GM21447 (cell line): Measurements from ENCODE around the gene AHDC1.

Experiments
- ATAC-seq: cut with Tn5 transposase; IDR thresholded peaks from one replicate; pipeline ENCODE4 v1.9.1; 2021; ENCODE audit not compliant: unreplicated experiment

AHDC1 gene

GRCh38 chr1:27614625-27615344 is 10.8 kb upstream of the AHDC1 start:
- ATAC-seq = no peak

DNA sequence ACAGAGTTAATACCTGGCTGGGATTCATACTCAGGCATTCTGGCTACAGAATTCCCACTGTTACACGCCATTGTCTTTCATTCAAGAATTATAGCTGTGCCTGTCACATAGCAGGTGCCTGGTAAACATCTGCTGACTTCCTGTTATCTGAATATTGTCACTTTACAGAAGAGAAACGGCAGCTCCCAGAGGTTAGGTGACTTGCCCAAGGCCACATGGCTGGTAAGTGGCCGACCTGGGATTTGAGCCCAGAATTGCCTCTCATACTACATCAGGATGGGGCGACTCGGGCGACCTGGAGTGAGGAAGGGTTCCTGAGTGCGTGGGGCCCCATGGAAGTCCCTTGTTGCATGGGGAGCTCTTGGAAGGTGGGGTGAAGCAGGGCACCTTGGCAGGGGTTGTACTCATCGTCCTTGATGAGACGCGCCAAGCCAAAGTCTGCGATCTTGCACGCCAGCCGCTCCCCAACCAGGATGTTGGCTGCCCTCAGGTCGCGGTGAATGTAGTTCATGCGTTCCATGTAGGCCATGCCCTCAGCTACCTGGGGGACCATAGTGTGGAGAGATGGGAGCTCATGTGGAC is 10.2 kb upstream of the AHDC1 start:
- no peak for ATAC-seq

GRCh38 chr1:27612718-27613117 is 8.8 kb upstream of the AHDC1 start:
- ATAC-seq = no peak

DNA sequence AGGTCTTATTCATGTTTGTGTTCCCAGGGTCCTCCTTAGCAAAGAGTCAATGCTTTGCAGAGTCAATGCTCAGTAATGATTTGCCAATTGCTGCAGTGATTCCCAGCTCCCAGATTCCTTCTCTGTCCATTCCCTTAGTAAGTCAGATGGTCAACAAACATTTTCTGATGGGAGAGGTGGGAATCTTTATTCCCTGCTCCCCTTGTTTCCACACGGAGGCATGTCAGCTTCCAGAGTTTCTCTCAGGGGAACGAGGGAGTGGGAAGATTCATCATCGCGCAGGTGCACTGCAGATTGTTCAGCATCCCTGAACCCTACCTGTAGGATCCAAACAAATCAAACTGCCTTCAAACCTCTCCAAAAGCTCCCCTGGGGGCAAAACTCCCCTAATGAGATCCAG is 7.5 kb upstream of the AHDC1 start:
- no peak for ATAC-seq

GRCh38 chr1:27609618-27610240 is 5.8 kb upstream of the AHDC1 start:
- ATAC-seq = no peak

DNA sequence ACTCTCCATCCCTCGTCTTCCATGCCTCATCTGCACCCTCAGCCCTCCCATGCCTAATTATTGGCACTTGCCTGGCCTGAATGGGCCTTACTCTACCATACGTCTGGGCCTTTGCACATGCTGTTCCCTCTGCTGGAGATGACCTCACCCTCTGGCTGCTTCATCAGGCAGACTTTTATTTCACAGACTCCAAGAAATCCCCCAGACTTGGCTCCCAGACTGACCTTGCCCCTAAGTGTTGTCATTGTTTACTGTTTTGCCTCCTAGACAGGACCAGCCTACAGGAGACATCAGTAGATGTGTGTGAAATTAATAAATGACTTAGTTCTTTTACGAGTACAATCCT is 5.2 kb upstream of the AHDC1 start:
- ATAC-seq = no peak

DNA sequence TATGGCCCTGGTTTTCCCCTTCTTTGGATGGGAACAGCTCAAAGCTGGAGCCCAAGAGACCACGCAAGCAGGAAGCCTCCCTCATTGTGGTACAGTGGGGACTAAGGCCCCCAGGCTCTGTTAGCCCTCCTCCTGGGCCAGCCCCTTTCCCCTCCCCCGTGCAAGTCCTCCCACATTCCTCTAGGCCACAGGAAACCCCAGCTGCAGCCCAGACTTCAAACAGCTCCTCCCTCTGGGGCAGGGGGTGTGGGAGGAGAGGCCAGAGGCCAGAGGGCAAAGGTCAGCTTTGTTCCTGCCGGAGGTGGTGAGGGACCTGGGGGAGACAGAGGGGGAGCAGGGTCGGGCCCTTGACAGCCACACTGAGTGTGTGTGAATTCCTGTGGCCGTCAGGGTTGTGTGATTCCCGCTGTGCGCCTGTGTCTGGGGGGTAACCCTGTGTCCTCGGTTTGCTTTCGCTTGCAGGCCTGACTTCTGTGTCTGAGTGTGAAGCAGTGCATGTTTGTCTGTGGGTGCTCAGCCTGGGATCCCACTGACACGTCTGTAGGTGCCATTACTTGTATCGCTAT is 3.4 kb upstream of the AHDC1 start:
- ATAC-seq = no peak

DNA sequence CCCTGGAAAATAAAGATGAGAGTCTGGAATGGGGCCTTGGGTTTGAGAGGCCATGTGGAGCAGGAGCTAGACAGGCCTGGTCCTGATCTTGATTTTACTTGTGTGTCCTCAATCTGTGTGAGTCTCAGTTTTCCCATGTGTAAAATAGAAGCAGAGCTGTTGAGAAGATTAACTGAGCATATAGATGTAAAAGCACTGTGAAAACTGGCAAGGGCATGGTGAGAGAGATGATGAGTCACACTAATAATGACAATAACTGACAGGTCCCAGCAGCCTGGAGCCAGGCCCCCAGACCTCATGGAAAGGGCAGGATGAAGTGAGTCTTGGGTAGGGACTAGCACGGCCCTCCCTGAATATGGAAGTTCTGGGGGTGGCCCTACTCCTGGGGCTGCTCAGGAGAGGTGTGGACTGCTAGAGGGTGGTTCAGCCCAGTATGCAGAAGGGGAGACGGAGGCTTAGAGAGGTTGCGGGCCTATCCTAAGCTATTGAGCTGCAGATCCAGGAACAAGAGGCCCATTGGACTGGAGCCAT is 2.8 kb upstream of the AHDC1 start:
- no peak for ATAC-seq

DNA sequence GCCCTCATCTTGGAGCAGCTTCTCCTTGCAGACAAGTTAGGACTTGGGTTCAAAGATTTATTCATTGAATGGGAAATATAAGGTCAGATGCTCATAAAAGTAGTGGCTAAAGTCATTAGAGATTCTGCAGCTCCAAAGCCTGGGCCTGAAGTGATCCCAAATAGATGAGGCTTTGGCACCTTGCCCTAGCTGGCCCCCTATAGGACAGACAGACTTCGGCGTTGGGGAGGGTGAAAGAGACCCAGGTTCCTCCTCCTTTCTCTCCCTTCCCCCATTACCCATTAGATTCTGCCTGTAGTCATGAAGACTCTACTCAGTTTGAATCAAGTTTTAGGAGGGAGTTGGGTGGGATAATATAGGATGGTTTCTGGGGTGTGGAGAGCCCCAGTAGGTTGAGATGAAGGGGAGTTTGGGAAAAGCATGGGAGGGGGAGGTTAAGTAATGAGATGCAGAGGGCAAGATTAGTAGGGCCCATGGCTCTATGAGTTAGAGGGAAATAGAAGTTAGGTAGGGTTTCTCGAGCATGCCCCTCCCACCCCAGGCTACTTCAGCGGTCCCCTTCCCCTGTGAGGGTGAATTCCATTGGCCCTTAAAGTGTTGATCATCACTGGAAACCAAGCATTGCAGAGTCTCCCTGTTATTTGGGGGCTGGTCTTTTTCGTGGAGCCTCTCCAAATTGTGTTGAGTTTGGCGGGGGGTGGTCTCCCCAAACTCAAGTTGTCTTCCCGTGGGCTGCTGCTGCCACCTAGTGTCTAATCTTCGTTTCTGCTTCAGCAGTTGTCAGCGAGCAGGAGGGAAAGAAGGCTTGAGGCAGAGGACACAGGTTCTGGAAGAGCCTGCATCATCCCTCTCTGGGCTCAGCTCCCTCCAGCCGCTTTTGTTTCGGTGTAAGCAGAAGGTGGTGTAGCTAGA is 2.1 kb upstream of the AHDC1 start:
- ATAC-seq = no peak

DNA sequence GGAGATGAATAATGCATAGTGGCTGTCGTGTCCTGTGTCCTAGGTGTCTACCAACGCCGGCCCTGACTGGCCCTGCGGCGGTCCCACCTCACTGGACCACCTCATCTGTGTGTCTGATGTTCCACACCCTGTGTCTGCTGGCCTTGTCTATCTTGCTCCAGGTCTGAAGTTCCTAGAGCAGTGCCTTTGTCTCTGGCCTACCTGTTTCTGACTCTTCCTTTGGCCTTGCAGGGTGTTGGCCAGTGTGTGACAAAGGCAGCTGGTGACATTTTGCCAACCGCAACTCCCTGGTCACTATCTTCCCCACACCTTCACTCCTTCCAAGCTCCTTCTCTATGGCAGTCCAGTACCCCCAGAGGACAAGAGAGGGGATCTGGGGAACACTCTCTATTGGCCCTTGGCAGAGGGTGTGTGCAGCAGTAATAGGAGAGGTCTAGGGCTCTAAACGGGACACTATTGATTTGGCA is 1.4 kb upstream of the AHDC1 start:
- no peak for ATAC-seq

- ATAC-seq = no peak
Measured at GRCh38 chr1:27604579-27605299, 795 bp upstream of the AHDC1 start.

GRCh38 chr1:27603309-27603680 is 649 bp downstream of the AHDC1 start:
- no peak for ATAC-seq

DNA sequence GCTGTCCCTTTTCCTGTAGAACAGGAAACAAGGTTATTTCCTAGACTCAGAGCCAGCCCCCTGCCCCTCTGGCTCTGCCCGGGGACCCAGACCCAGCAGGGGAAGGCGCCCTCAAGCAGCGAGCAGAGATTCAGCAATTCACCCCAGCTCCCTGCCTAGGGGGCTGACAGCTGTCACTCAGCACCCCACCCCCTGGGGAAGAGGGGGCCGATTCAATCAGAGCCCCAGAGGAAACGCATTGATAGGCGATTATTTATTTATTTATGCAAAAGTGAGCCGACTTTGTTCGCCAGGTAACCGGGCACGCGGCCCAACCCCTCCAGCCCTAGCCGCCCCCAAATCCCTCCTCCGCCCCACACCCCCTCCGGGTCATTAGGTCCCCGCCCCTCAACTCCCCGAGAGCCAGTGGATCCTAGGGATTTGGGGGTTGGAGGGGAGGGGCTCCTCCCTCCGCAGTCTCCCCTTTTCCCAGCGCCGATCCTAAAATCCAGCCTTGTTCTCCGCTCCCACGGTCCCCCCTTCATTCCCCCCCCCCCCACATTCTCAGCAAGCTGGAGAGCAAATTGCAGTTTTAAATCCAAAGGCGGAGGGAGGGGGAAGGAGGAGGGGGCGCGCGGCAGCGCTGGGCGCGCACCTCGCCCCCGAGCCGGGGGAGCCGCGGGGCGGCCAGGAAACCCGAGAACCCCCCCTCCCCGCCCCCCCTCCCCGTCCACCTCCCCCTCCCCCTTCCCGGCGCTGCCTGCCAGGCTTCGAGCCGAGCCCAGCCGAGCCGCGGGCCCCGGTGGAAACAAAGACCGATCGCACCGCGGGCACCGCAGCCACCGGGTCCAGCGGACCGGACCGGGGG is 1.3 kb downstream of the AHDC1 start:
- ATAC-seq = no peak

DNA sequence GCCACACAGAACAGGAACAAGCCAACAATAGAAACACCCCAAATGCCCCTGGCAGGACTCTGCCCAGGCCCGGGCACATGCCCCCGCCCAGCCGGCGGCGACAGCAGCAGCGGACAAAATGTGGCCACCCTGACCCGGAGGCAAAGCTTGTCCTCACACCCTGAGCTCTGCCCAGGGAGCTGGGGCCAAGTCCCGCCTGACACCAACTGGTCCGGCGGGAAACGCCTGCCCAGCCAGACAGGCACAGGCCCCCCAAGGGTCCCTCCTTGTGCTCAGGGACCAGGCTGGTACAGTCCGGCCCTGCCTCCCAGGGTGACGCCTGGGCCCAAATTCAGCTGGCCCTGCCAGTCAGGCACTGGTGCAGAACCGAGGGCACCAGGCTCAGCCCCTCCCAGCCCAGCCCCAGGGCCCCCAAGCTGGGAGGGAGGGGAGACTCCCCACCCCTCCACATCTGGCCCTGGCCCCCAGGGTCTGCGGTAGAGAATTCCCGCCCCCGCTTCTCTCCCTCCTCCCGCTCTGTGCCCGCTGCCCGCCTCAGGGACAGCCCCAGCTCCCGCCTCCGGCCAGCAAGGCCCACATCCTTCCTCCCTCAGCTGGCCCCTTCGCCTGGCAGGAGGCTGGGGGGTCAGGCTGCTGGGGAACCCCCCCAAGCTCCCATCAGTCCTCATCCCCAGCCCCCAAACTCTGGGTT is 2.0 kb downstream of the AHDC1 start:
- no peak for ATAC-seq

DNA sequence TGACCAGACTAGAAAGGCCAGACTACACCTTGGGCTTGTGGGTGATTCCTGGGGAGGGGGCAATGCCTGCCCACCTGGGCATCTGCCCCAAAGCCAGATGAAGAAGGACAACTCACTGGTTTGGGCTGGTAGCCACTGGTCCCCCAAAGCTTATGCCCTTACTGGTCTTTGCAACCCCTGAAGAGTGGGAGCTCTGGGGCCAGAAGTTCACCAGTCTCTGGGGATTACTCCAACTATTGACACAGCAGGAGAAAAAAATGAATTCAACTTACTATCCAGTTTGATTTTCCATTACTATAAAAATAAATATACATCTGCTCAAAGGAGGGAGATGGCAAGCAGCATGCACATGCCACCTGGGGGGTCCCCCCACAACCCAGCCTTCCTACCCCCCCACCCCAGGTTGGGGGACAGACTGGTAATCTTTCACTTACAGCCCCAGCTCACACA is 2.6 kb downstream of the AHDC1 start:
- no peak for ATAC-seq

DNA sequence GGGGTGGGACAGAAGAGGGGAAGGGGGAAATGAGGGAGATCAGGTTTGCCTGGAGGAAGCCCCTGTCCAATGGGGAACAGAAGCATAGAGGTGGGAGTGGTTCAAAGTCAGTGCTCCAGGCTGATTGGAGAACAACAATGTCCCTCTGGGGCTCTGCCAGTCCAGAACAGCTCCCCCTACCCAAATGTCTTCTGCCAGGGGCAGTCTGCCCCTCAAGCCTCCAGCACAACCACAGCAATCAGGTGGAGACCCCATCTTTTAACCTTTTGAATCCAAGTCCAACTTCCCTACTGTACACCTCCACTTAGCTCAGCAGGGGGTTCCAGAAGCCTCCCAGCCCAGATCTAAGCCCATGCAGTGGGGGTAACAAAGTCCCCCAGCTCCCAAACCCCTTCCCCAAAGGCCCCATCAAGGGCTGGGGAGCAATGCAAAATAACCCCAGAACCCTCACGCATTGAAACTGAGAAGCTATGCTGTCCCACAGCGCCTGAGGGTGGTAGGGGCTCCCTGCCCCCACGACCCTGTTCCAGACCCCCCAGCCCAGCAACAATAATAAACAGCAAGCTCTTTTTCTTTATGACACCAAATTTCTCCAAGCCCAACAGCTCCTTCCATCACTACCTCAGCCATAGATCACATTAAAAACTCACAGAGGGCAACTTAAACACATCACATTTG is 3.3 kb downstream of the AHDC1 start:
- no peak for ATAC-seq

GRCh38 chr1:27599605-27600497 is 4.1 kb downstream of the AHDC1 start:
- no peak for ATAC-seq
